AG10803 (cell line): ENCODE measurements around the gene STEAP3.

Experiments
- DNase-seq: peaks from one replicate; pipeline ENCODE4 v3.0.0; 2010; ENCODE audit warnings: low read depth
- H3K4me3 ChIP-seq: 2 replicates; pipeline ENCODE4 v1.5.1; 2011; ENCODE audit warnings: mild to moderate bottlenecking, low read length, control low read depth
- CTCF ChIP-seq: conservative IDR thresholded peaks from 2 replicates; pipeline ENCODE4 v1.5.1; 2011; ENCODE audit warnings: mild to moderate bottlenecking, low read length, control low read depth, inconsistent platforms

The STEAP3 gene

GRCh38 chr2:119219873-119220272 is 3.8 kb upstream of the STEAP3 start:
- no peak for DNase-seq
- TF ChIP-seq CTCF, result no peak
- H3K4me3 ChIP-seq, result no peak overlapping the region

GRCh38 chr2:119220720-119221301 is 2.8 kb upstream of the STEAP3 start:
- no peak for DNase-seq
- TF ChIP-seq CTCF, result no peak
- no peak overlapping the region for H3K4me3 ChIP-seq

GRCh38 chr2:119221609-119222008 is 2.0 kb upstream of the STEAP3 start:
- no peak for DNase-seq
- no peak for TF ChIP-seq CTCF
- no peak overlapping the region for H3K4me3 ChIP-seq

GRCh38 chr2:119222213-119222612 is 1.4 kb upstream of the STEAP3 start:
- no peak for TF ChIP-seq CTCF
- no peak for DNase-seq
- no peak overlapping the region for H3K4me3 ChIP-seq

- DNase-seq, result no peak
- peak overlapping the region; percentile 67 for H3K4me3 ChIP-seq
- TF ChIP-seq CTCF, result no peak
Measured at GRCh38 chr2:119222863-119223520, 642 bp upstream of the STEAP3 start.

GRCh38 chr2:119224391-119225104 is 914 bp downstream of the STEAP3 start:
- no peak for TF ChIP-seq CTCF

More at GRCh38 chr2:119224391-119225104, 914 bp downstream of the STEAP3 start:
- DNase-seq, result no peak
- H3K4me3 ChIP-seq, result peak overlapping the region; percentile 67
